Smooth muscle cell (in vitro differentiated cells): ENCODE results near the gene OR52R1. TPM values are rescaled to one million over a fixed set of nuclear protein-coding genes. Genes with fewer than 3 reads are reported as not detected.

Experiments used
- DNase-seq: peaks from one replicate; lab custom pipeline; 2025; ENCODE audit not compliant: unreplicated experiment; lab: John Stamatoyannopoulos, UW
- H2AFZ ChIP-seq: fragments of 200-600 bp; sonication (generic); 2 replicates; pipeline ENCODE4 v1.6.0; 2016; ENCODE audit warnings: antibody characterized with exemption, low read depth, mild to moderate bottlenecking
- H3F3A ChIP-seq: fragments of 200-600 bp; sonication (generic); 2 replicates; pipeline ENCODE4 v1.6.0; 2017; ENCODE audit warnings: antibody characterized with exemption, low read depth
- H3K27ac ChIP-seq: fragments of 200-600 bp; sonication (generic); 2 replicates; pipeline ENCODE4 v1.5.1; 2016; ENCODE audit warnings: low read depth, mild to moderate bottlenecking
- H3K27me3 ChIP-seq: fragments of 200-600 bp; sonication (generic); 2 replicates; pipeline ENCODE4 v1.6.1; 2016; ENCODE audit warnings: low read depth, mild to moderate bottlenecking
- H3K36me3 ChIP-seq: fragments of 200-600 bp; sonication (generic); 2 replicates; pipeline ENCODE4 v1.5.1; 2016; ENCODE audit warnings: low read depth
- H3K4me1 ChIP-seq: fragments of 200-600 bp; sonication (generic); 2 replicates; pipeline ENCODE4 v1.5.1; 2016; ENCODE audit warnings: low read depth
- H3K4me2 ChIP-seq: fragments of 200-600 bp; sonication (generic); 2 replicates; pipeline ENCODE4 v1.6.0; 2016; ENCODE audit warnings: mild to moderate bottlenecking
- H3K4me3 ChIP-seq: fragments of 200-600 bp; sonication (generic); 2 replicates; pipeline ENCODE4 v1.5.1; 2016; ENCODE audit warnings: mild to moderate bottlenecking
- H3K79me2 ChIP-seq: fragments of 200-600 bp; sonication (generic); 2 replicates; pipeline ENCODE4 v1.6.0; 2016; ENCODE audit warnings: low read depth, mild to moderate bottlenecking
- H3K9ac ChIP-seq: fragments of 200-600 bp; sonication (generic); 2 replicates; pipeline ENCODE4 v1.6.0; 2016; ENCODE audit warnings: low read depth
- H3K9me3 ChIP-seq: fragments of 200-600 bp; sonication (generic); replicated peaks from 2 replicates; pipeline ENCODE4 v1.5.1; 2016; ENCODE audit warnings: low read depth
- H4K20me1 ChIP-seq: fragments of 200-600 bp; sonication (generic); 2 replicates; pipeline ENCODE4 v1.6.0; 2016; ENCODE audit warnings: low read depth
- CTCF ChIP-seq: fragments of 200-600 bp; sonication (generic); IDR thresholded peaks from 2 replicates; pipeline ENCODE4 v1.5.1; 2017; ENCODE audit warnings: borderline replicate concordance, mild to moderate bottlenecking, antibody characterized with exemption; ENCODE audit not compliant: insufficient read depth, poor library complexity, severe bottlenecking
- WGBS: methylation state at CpG from one replicate; pipeline ENCODE4 v1.1.7; 2016; ENCODE audit warnings: low lambda C conversion rate; 5-methylcytosine and 5-hydroxymethylcytosine counted together
- polyA plus RNA-seq: library from polyadenylated mRNA; unstranded; fragments of >200 nt; fragmentation: Nextera tagmentation; extraction: Ambion mirVana; gene quantifications from 2 replicates; pipeline ENCODE4 v1.2.1, GENCODE V29; 2016
- total RNA-seq: library from RNA; depleted of rRNA; stranded (reverse); fragments of >200 nt; gene quantifications from 2 replicates; pipeline ENCODE4 v1.2.3, GENCODE V29; 2014

Gene OR52R1
- total and polyA plus RNA-seq, 2 experiments from 2014 or later: not detected

GRCh38 chr11:4798427-4799183, 5.6 kb downstream of the OR52R1 start:
- 60% methylated on average over 6 of the region's 6 CpGs for WGBS

GRCh38 chr11:4797206-4797605, 7.0 kb downstream of the OR52R1 start:
- no peaks in the 10 kb centered on the region for H3K36me3 ChIP-seq
- TF ChIP-seq CTCF: no peak
- H3K9ac ChIP-seq: no peak overlapping the region
- H3K27me3 ChIP-seq: no peaks in the 10 kb centered on the region
- no peak overlapping the region for H3K4me3 ChIP-seq
- no peaks in the 10 kb centered on the region for H3K4me1 ChIP-seq
- no peak for DNase-seq
- no peak overlapping the region for H3K27ac ChIP-seq
- no peaks in the 10 kb centered on the region for H4K20me1 ChIP-seq
- H2AFZ ChIP-seq: no peak overlapping the region
- H3K4me2 ChIP-seq: no peak overlapping the region
- 38% methylated on average over 2 of the region's 2 CpGs for WGBS
- no peaks in the 10 kb centered on the region for H3F3A ChIP-seq
- no peaks in the 10 kb centered on the region for H3K79me2 ChIP-seq
- no peaks in the 10 kb centered on the region for H3K9me3 ChIP-seq

More at GRCh38 chr11:4798427-4799183, 5.6 kb downstream of the OR52R1 start:
- H4K20me1 ChIP-seq: no peaks in the 10 kb centered on the region
- no peaks in the 10 kb centered on the region for H3K4me1 ChIP-seq
- no peaks in the 10 kb centered on the region for H3K79me2 ChIP-seq
- no peaks in the 10 kb centered on the region for H3K36me3 ChIP-seq
- H3K9me3 ChIP-seq: no peaks in the 10 kb centered on the region
- no peak for DNase-seq
- no peak overlapping the region for H2AFZ ChIP-seq
- no peak overlapping the region for H3K9ac ChIP-seq
- no peaks in the 10 kb centered on the region for H3F3A ChIP-seq
- no peaks in the 10 kb centered on the region for H3K27me3 ChIP-seq
- H3K4me2 ChIP-seq: no peak overlapping the region
- no peak for TF ChIP-seq CTCF
- H3K4me3 ChIP-seq: no peak overlapping the region
- H3K27ac ChIP-seq: no peak overlapping the region

GRCh38 chr11:4782454-4782853, 21.7 kb downstream of the OR52R1 start:
- H2AFZ ChIP-seq: no peak overlapping the region

More at GRCh38 chr11:4782454-4782853, 21.7 kb downstream of the OR52R1 start:
- Histone ChIP-seq H3K4me3 (no peak overlapping the region), H3K27me3 (no peaks in the 10 kb centered on the region), H3K9ac (no peak overlapping the region), H3K4me2 (no peak overlapping the region), H3K79me2 (no peaks in the 10 kb centered on the region), H3K4me1 (no peaks in the 10 kb centered on the region), H3K9me3 (no peaks in the 10 kb centered on the region), H3K27ac (no peak overlapping the region), H3F3A (no peaks in the 10 kb centered on the region), H3K36me3 (no peaks in the 10 kb centered on the region), H4K20me1 (no peaks in the 10 kb centered on the region)
- WGBS: 63% methylated on average over 1 of the region's 1 CpG
- DNase-seq: no peak
- TF ChIP-seq CTCF: no peak
